ENCODE results near the gene ARMCX2.
"Not testable (repeated sequence)": the region's sequence is repeated elsewhere in the genome, so short reads cannot be mapped to it uniquely, and the experiment has no call there.

The ARMCX2 gene

DNA sequence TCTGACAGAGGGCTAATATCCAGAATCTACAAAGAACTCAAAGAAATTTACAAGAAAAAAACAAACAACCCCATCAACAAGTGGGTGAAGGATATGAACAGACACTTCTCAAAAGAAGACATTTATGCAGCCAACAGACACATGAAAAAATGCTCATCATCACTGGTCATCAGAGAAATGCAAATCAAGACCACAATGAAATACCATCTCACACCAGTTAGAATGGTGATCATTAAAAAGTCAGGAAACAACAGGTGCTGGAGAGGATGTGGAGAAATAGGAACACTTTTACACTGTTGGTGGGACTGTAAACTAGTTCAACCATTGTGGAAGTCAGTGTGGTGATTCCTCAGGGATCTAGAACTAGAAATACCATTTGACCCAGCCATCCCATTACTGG lies 11.9 kb downstream of the ARMCX2 start:
- not testable (repeated sequence) for H3K4me1 ChIP-seq (ENCODE audit: insufficient read depth, low read length); H3K9me3 ChIP-seq (ENCODE audit: control insufficient read depth, insufficient read depth, low read length); H3K9ac ChIP-seq (ENCODE audit: low read depth, low read length); H3K36me3 ChIP-seq (ENCODE audit: insufficient read depth, low read length)

DNA sequence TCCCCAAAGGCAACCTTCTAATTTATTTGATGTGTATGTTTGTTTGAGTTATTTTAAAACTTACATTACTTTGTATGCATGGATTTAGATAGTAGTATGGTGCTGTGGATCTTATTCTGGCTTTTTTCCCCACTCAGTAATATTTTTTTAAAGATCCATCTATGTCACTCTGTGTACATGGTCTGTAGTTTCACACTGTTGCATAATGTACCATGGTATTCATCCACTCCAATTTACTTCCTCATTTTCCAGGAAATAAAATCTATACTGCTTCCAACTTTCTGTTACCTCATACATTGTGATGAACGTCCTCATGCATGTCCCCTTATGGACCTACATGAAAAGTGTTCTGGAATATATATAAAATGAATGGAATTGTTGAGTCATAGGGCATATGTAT lies 17.6 kb downstream of the ARMCX2 start:
- Histone ChIP-seq H3K9ac (ENCODE audit: low read depth, low read length) (no peak overlapping the region), H3K9me3 (ENCODE audit: control insufficient read depth, insufficient read depth, low read length) (no peaks in the 10 kb centered on the region), H3K36me3 (ENCODE audit: insufficient read depth, low read length) (no peaks in the 10 kb centered on the region), H3K4me1 (ENCODE audit: insufficient read depth, low read length) (no peaks in the 10 kb centered on the region)

DNA sequence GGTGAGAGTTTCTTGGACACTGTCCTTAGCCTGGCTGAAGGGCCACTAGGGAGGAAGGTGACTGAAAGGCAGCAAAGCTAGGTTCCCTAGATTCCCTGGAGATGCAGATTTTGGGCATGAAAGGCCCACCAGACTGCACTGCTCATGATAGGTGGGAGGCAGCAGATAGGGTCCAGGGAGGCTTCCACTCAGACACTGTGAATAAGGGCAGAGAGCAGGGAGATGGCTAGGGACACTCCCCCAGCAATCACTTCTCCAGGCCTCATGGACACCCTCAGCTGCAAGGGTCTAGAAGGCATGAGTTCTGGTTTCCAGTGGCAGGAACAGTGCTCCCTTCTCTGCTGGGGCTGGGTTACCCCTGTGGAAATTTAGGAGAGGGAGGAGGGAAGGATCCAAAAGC lies 20.1 kb downstream of the ARMCX2 start:
- Histone ChIP-seq H3K36me3 (ENCODE audit: insufficient read depth, low read length) (no peaks in the 10 kb centered on the region), H3K9me3 (ENCODE audit: control insufficient read depth, insufficient read depth, low read length) (no peaks in the 10 kb centered on the region), H3K4me1 (ENCODE audit: insufficient read depth, low read length) (no peaks in the 10 kb centered on the region), H3K9ac (ENCODE audit: low read depth, low read length) (no peak overlapping the region)

DNA sequence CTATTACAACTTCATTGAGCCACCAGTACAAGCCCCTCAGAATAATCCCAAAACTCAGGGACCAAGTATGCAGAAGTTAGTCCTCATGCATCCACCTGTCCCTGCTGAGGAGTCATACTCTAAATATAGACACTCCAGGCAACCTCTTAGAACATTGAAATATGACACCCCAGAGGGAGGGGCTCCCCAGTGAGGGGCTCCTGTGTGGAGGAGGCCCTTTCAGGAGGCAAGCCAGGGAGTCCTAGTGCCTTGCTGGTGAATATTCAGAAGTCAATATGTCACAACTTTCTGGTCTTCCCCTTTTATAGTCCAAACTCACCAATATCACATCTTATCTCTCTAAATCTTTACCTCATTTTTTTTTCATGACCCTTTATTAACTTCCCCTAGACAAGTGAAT lies 40.3 kb downstream of the ARMCX2 start:
- H3K9me3 ChIP-seq (ENCODE audit: control insufficient read depth, insufficient read depth, low read length): no peaks in the 10 kb centered on the region
- H3K36me3 ChIP-seq (ENCODE audit: insufficient read depth, low read length): no peaks in the 10 kb centered on the region
- no peak overlapping the region for H3K9ac ChIP-seq (ENCODE audit: low read depth, low read length)
- peaks cover 26% of the 10 kb centered on the region for H3K4me1 ChIP-seq (ENCODE audit: insufficient read depth, low read length)

DNA sequence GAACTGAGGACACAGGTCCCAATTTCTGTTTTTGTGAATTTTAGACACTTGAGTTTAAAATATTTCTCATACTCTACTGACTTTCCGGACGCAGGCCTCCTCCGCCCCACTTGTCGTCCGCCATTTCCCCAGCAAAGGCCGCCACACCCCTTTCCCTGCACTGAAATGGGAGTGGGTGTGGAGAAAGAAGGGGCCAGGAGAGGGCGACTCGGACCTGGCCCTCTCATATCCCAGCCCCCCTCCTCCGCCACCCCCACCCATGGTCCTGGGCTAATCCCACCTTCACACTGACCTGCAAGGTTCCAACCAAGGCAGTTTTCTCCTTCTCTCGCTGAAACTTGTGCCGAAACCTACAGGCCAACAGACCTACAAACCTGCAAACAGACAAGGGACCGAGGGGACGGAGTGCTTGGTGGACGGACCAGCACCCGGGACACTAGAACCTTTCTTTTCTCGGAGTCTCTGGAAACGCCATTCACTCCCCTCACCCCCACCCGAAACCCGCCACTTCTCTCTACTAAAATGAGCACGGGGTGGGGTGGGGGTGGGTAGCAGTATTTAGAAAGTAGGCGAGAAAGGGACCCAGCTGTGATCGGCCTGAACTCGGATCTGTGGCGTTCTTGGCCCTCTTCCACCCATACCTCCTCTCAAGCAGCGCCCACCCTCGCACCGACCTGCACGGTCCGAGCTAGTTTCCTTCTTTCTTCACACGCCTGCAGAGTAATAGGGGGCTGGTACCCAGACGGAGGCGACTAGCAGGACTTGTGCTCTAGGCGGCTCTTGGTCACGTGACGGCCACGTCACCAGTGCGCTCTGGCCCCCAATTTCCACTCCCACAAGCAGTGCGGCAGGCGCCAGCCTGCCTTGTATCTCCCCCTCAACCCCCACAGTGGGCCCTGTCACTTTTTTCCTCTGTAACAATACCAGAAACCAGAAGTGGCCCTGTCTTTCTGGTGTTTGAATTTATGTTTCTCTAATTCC lies 42.1 kb downstream of the ARMCX2 start, which contains the start of gene ARMCX6:
TSS of gene ARMCX6 (minus strand) at position 790 of the 981 bp plus-strand sequence. CDS start 1,380 bp downstream, outside the sequence.
- Histone ChIP-seq H3K36me3 (ENCODE audit: insufficient read depth, low read length) (no peaks in the 10 kb centered on the region), H3K9ac (ENCODE audit: low read depth, low read length) (peak within 1 kb of the TSS; percentile 72), H3K9me3 (ENCODE audit: control insufficient read depth, insufficient read depth, low read length) (no peaks in the 10 kb centered on the region), H3K4me1 (ENCODE audit: insufficient read depth, low read length) (peaks cover 26% of the 10 kb centered on the region)

DNA sequence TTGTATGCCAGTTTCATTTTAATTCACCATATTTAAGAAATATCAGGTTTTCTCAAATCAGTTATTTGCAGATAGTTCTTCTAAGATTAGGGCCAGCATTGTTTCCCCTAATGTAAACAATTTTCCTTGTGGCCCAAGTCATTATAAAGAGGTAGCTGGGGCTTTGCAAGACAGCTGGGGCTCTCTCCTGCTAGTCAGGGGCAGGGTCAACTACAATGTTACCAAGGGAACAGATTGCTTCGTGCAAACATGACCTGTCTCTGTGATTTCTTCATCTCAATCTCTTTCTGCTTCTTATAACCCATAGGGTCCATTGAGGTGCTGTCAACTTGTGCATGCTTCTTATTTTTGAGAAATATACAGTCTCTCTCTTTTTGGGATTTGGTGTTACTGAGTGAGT lies 53.9 kb downstream of the ARMCX2 start:
- no peaks in the 10 kb centered on the region for H3K36me3 ChIP-seq (ENCODE audit: insufficient read depth, low read length)
- H3K9me3 ChIP-seq (ENCODE audit: control insufficient read depth, insufficient read depth, low read length): no peaks in the 10 kb centered on the region
- no peaks in the 10 kb centered on the region for H3K4me1 ChIP-seq (ENCODE audit: insufficient read depth, low read length)
- H3K9ac ChIP-seq (ENCODE audit: low read depth, low read length): no peak overlapping the region
